ENCODE data around the gene NEU4.

NEU4 gene

GRCh38 chr2:241834527-241835210, 25.7 kb downstream of the NEU4 start:
- no peak for DNase-seq (ENCODE audit: extremely low spot score)
- ChIA-PET CTCF (no interaction called here), POLR2A (no interaction called here)
- no peak for TF ChIP-seq ZNF384 (IDR thresholded peaks at IDR 0.05)
- no peak for TF ChIP-seq CTBP1 (IDR thresholded peaks at IDR 0.05; ENCODE audit: borderline replicate concordance)
- TF ChIP-seq FOXA1 (IDR thresholded peaks at IDR 0.05): no peak
- TF ChIP-seq SP1 (IDR thresholded peaks at IDR 0.05): no peak
- no peak for TF ChIP-seq TARDBP (IDR thresholded peaks at IDR 0.05)
- no peak for TF ChIP-seq HDGF (IDR thresholded peaks at IDR 0.05; ENCODE audit: borderline replicate concordance)
- no peak for TF ChIP-seq SUZ12 (IDR thresholded peaks at IDR 0.05)
- TF ChIP-seq FOXK2 (IDR thresholded peaks at IDR 0.05): no peak
- TF ChIP-seq LEF1 (IDR thresholded peaks at IDR 0.05; ENCODE audit: borderline replicate concordance): no peak
- TF ChIP-seq ARNT (IDR thresholded peaks at IDR 0.05): no peak
- TF ChIP-seq PKNOX1 (IDR thresholded peaks at IDR 0.05): no peak
- TF ChIP-seq BHLHE40 (IDR thresholded peaks at IDR 0.05; ENCODE audit: borderline replicate concordance): no peak

DNA sequence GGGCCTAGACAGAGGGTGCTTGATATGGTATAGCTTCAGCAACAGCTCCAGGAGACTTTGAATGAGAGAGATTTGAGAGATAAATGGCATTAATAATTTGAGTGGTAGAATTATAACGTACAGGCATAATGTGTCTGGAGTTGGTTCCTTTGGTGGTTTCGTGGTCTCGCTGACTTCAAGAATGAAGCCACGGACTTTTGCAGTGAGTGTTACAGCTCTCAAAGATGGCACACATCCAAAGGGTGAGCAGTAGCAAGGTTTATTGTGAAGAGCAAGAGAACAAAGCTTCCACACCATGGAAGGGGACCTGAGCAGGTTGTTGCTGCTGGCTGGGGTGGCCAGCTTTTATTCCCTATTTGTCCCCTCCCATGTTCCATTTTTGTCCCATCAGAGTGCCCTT, 26.6 kb downstream of the NEU4 start:
- CTCF ChIA-PET: no interaction called here
- POLR2A ChIA-PET: no interaction called here
- TF ChIP-seq FOXK2 (IDR thresholded peaks at IDR 0.05) (no peak), SP1 (IDR thresholded peaks at IDR 0.05) (no peak), L3MBTL2 (conservative IDR thresholded peaks at IDR 0.05) (no peak)
- DNase-seq (ENCODE audit: extremely low spot score): no peak

DNA sequence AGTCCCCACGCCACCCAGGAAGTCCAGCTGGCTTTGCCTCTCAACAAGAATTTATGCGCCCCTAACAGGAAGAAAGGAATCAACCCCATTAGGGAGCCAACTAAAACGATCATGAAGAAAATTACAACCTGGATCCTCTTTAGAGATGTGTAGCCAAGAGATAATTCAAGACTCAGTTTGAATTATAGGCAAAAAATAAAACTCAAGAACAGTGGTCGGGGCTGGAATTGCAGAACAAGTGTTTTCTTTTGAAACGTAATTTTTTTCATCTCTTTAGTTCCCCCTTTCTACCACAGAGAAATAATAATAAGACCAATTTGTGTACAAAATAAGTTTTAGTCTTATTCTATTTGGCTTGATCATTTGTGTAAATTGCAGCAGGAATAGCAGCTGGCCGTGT, 27.3 kb downstream of the NEU4 start:
- no peak for DNase-seq (ENCODE audit: extremely low spot score)
- ChIA-PET POLR2A (no interaction called here), CTCF (no interaction called here)
- TF ChIP-seq SUZ12 (IDR thresholded peaks at IDR 0.05) (no peak), SP1 (IDR thresholded peaks at IDR 0.05) (no peak), L3MBTL2 (conservative IDR thresholded peaks at IDR 0.05) (no peak), FOXM1 (IDR thresholded peaks at IDR 0.05; ENCODE audit: borderline replicate concordance) (no peak), CTBP1 (IDR thresholded peaks at IDR 0.05; ENCODE audit: borderline replicate concordance) (no peak), PKNOX1 (IDR thresholded peaks at IDR 0.05) (no peak), TARDBP (IDR thresholded peaks at IDR 0.05) (no peak), BHLHE40 (IDR thresholded peaks at IDR 0.05; ENCODE audit: borderline replicate concordance) (no peak), FOXK2 (IDR thresholded peaks at IDR 0.05) (no peak), ZNF384 (IDR thresholded peaks at IDR 0.05) (no peak), HDGF (IDR thresholded peaks at IDR 0.05; ENCODE audit: borderline replicate concordance) (no peak), ELF4 (IDR thresholded peaks at IDR 0.05) (no peak), ARNT (IDR thresholded peaks at IDR 0.05) (no peak), NFRKB (IDR thresholded peaks at IDR 0.05) (no peak), LEF1 (IDR thresholded peaks at IDR 0.05; ENCODE audit: borderline replicate concordance) (no peak), FOXA1 (IDR thresholded peaks at IDR 0.05) (no peak)

- no peak for TF ChIP-seq BHLHE40 (IDR thresholded peaks at IDR 0.05; ENCODE audit: borderline replicate concordance)
- TF ChIP-seq FOXK2 (IDR thresholded peaks at IDR 0.05): no peak
- TF ChIP-seq FOXM1 (IDR thresholded peaks at IDR 0.05; ENCODE audit: borderline replicate concordance): no peak
- no peak for TF ChIP-seq FOXA1 (IDR thresholded peaks at IDR 0.05)
- no peak for TF ChIP-seq LEF1 (IDR thresholded peaks at IDR 0.05; ENCODE audit: borderline replicate concordance)
- TF ChIP-seq TARDBP (IDR thresholded peaks at IDR 0.05): no peak
- ChIA-PET CTCF (interaction anchor here (0.7 kb wide), 1 partner anchor 959 kb away, joined by 3 read pairs; no protein-coding TSS in a partner anchor), POLR2A (no interaction called here)
- no peak for DNase-seq (ENCODE audit: extremely low spot score)
Measured at GRCh38 chr2:241837197-241837965, 28.4 kb downstream of the NEU4 start.

DNA sequence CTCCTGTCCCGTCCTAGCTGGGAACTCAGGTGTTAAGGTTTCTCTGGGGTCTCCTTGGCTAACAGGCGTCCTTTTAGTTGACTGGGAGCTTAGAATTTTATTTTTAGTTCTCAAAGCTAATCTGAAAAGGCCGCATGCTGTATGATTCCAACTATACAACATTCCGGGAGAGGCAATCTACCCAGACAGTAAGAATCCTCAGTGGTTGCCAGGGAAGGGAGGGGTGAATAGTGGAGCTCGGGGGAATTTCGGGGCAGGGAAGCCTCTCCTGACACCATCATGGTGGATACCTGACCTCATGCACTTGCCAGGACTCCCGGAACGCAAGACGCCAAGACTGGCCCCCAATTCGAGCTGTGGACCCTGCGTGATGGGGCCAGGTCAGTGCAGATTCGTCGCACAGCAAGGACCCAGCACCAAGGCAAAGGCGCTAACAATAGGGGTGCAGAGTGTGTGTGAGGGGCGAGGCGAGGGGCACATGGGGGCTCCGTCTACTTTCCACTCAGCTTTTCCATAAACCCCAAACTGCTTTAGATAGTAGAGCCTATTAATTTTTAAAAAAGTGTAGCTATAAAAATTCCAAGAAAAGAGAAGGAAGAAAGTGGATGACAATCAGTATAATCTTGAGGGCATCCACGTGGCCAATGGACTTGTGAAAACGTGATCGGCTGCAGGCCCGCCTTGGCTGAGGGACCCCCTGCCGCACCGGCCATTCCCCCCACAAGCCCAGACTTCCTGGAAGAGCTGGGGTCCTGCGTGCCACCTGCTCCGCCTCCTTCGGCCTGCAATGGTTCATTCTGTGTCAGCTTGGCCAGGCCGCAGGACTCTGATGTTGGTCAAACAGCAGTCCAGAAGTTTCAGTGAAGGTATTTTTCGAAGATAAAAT, 32.4 kb downstream of the NEU4 start:
- CTCF ChIA-PET: no interaction called here
- DNase-seq (ENCODE audit: extremely low spot score): no peak
- POLR2A ChIA-PET: no interaction called here
- TF ChIP-seq ELF4 (IDR thresholded peaks at IDR 0.05) (no peak), HDGF (IDR thresholded peaks at IDR 0.05; ENCODE audit: borderline replicate concordance) (no peak), PKNOX1 (IDR thresholded peaks at IDR 0.05) (no peak), LEF1 (IDR thresholded peaks at IDR 0.05; ENCODE audit: borderline replicate concordance) (no peak), SUZ12 (IDR thresholded peaks at IDR 0.05) (no peak), NFRKB (IDR thresholded peaks at IDR 0.05) (no peak), CTBP1 (IDR thresholded peaks at IDR 0.05; ENCODE audit: borderline replicate concordance) (no peak), SP1 (IDR thresholded peaks at IDR 0.05) (no peak), ZNF384 (IDR thresholded peaks at IDR 0.05) (no peak), FOXK2 (IDR thresholded peaks at IDR 0.05) (no peak), FOXA1 (IDR thresholded peaks at IDR 0.05) (no peak), L3MBTL2 (conservative IDR thresholded peaks at IDR 0.05) (no peak), ARNT (IDR thresholded peaks at IDR 0.05) (no peak), FOXM1 (IDR thresholded peaks at IDR 0.05; ENCODE audit: borderline replicate concordance) (no peak), BHLHE40 (IDR thresholded peaks at IDR 0.05; ENCODE audit: borderline replicate concordance) (no peak), TARDBP (IDR thresholded peaks at IDR 0.05) (no peak)

Measured in HEK293T (cell line).